LNCAP (cell line): Measurements from ENCODE around the gene DACT1.

Experiments used
- CTCF ChIP-seq: fragments of 450-650 bp; IDR thresholded peaks from 2 replicates; pipeline ENCODE4 v1.5.1; 2017; ENCODE audit warnings: mild to moderate bottlenecking

The DACT1 gene

GRCh38 chr14:58690801-58691516, 53.2 kb downstream of the DACT1 start:
- TF ChIP-seq CTCF: no peak

- TF ChIP-seq CTCF: no peak
Observed at GRCh38 chr14:58693048-58693447, 55.3 kb downstream of the DACT1 start.

- no peak for TF ChIP-seq CTCF
Observed at GRCh38 chr14:58695514-58695913, 57.8 kb downstream of the DACT1 start.

DNA sequence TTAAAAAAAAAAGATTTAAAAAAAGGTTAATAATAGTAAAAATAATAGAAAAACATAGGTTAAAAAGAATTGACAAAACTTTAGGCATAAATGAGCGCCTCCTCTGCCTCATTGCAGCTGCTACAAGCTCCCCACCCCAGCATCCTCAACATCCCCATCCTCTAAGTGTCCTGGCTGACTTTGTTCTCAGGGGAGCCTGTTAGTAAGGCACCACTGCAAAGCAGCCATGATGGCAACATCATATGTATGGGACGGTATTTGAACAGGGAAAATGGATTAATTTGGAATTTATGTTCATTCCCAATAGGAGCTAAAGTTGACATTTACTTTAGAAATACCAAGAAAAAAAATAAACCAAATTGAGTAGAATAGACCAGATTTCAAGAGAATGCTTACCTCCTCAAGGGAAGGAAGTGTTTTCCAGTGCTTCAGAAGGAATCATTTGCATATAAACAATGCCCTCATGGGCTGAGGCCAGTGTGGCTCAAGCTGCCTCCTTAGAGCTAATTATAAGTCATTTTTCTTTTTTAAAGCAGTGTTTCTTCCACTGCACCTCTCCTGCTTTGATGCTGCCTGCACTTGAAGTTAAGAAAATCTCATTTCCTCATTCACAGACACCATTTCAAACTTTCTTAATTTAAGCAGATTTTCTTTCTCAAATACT, 59.6 kb downstream of the DACT1 start:
- TF ChIP-seq CTCF: no peak
